Endothelial cell of umbilical vein (primary cell): ENCODE measurements around the gene KIAA1614. TPM values are rescaled to one million over a fixed set of nuclear protein-coding genes. Genes with fewer than 3 reads are reported as not detected.

Experiments used
- BruUV-seq: library from RNA; stranded (reverse); fragments of 400-500 nt; replicated peaks from 2 replicates; lab custom pipeline; 2021; lab: Mats Ljungman, UMichigan
- CTCF ChIA-PET: fragments of 300-600, 350-600 bp; sonication (Branson Sonifier 250); formaldehyde crosslinking; loops from one replicate; lab custom pipeline; 2021; ENCODE audit warnings: antibody characterized with exemption, inconsistent platforms; lab: Charles Lee
- POLR2A ChIA-PET: fragments of 300-600, 350-600 bp; sonication (Branson Sonifier 250); formaldehyde crosslinking; loops from one replicate; lab custom pipeline; 2021; ENCODE audit warnings: antibody characterized with exemption, inconsistent platforms; lab: Charles Lee
- DNase-seq: peaks from one replicate; pipeline ENCODE4 v3.0.0-alpha.2; 2011; ENCODE audit warnings: low read depth, low spot score
- FAIRE-seq: peaks from 2 replicates; lab custom pipeline; 2011; peaks lifted over from hg19 to GRCh38; lab: Jason Lieb, UNC
- H2AFZ ChIP-seq: 2 replicates; pipeline ENCODE4 v1.6.0; 2012; ENCODE audit warnings: low read depth, low read length, control low read depth, inconsistent platforms
- H3K27ac ChIP-seq: 2 replicates; pipeline ENCODE4 v1.5.1; 2011; ENCODE audit warnings: low read depth, mild to moderate bottlenecking, control low read depth, low read length, moderate library complexity; ENCODE audit not compliant: insufficient read depth
- H3K27me3 ChIP-seq, 2 experiments: 2 replicates each; pipeline versions ENCODE4 v1.6.0 to v1.6.1; 2011; ENCODE audit warnings: low read length in 2 of 2, mixed read lengths in 1 of 2; ENCODE audit not compliant: control insufficient read depth in 2 of 2, insufficient read depth in 2 of 2
- H3K36me3 ChIP-seq, 2 experiments: 2 replicates in 1 of 2; 3 replicates in 1 of 2; pipeline ENCODE4 v1.5.1; 2011; ENCODE audit warnings: low read length in 2 of 2, mild to moderate bottlenecking in 1 of 2, moderate library complexity in 1 of 2; ENCODE audit not compliant: control insufficient read depth in 2 of 2, insufficient read depth in 2 of 2; ENCODE audit errors: extremely low read depth in 1 of 2
- H3K4me1 ChIP-seq: 3 replicates; pipeline ENCODE4 v1.5.1; 2011; ENCODE audit warnings: mild to moderate bottlenecking, low read length; ENCODE audit not compliant: control insufficient read depth, insufficient read depth; ENCODE audit errors: extremely low read depth
- H3K4me2 ChIP-seq: 2 replicates; pipeline ENCODE4 v1.6.1; 2011; ENCODE audit warnings: low read length, control low read depth, mixed read lengths; ENCODE audit not compliant: insufficient read depth
- H3K4me3 ChIP-seq, 3 experiments: fragments of 200-600 bp in 1 of 3; sonication (generic), shearing (Covaris generic) in 1 of 3; replicated peaks in 1 of 3; 2 replicates each; pipeline ENCODE4 v1.5.1; 2011 to 2016; ENCODE audit warnings: control low read depth in 3 of 3, low read length in 3 of 3, mild to moderate bottlenecking in 2 of 3, inconsistent platforms in 1 of 3, low read depth in 1 of 3, moderate library complexity in 1 of 3; ENCODE audit not compliant: insufficient read depth in 1 of 3
- H3K79me2 ChIP-seq: 2 replicates; pipeline ENCODE4 v1.6.0; 2012; ENCODE audit warnings: low read length, inconsistent platforms; ENCODE audit not compliant: control insufficient read depth, insufficient read depth
- H3K9ac ChIP-seq: replicated peaks from 2 replicates; pipeline ENCODE3; 2011; ENCODE audit warnings: low read length, control low read depth; ENCODE audit not compliant: insufficient read depth; ENCODE audit errors: extremely low read depth
- H3K9me1 ChIP-seq: replicated peaks from 3 replicates; pipeline ENCODE4 v1.6.0; 2011; ENCODE audit warnings: mild to moderate bottlenecking, low read length; ENCODE audit not compliant: control insufficient read depth, insufficient read depth; ENCODE audit errors: extremely low read depth
- H3K9me3 ChIP-seq: replicated peaks from 2 replicates; pipeline ENCODE4 v1.5.1; 2012; ENCODE audit warnings: low read length, inconsistent platforms; ENCODE audit not compliant: control insufficient read depth, insufficient read depth
- H4K20me1 ChIP-seq: replicated peaks from 2 replicates; pipeline ENCODE3; 2011; ENCODE audit warnings: mild to moderate bottlenecking, low read length; ENCODE audit not compliant: control insufficient read depth, insufficient read depth; ENCODE audit errors: extremely low read depth
- EZH2 ChIP-seq: IDR thresholded peaks from 2 replicates; pipeline ENCODE4 v1.6.1; 2012; ENCODE audit warnings: borderline replicate concordance, low read depth, mild to moderate bottlenecking, moderate library complexity, low read length, inconsistent platforms; ENCODE audit not compliant: severe bottlenecking
- FOS ChIP-seq: IDR thresholded peaks from 2 replicates; pipeline ENCODE4 v1.6.1; 2011; ENCODE audit warnings: mild to moderate bottlenecking, low read length, moderate library complexity, borderline replicate concordance; ENCODE audit not compliant: insufficient read depth
- GATA2 ChIP-seq: IDR thresholded peaks from 2 replicates; pipeline ENCODE4 v1.7.0; 2011; ENCODE audit warnings: low read depth, mild to moderate bottlenecking, moderate library complexity, mixed read lengths, low read length; ENCODE audit not compliant: insufficient read length, insufficient read depth
- JUN ChIP-seq: IDR thresholded peaks from 2 replicates; pipeline ENCODE4 v1.6.1; 2011; ENCODE audit warnings: borderline replicate concordance, low read depth; ENCODE audit not compliant: insufficient read length, insufficient read depth
- MYC ChIP-seq: IDR thresholded peaks from one replicate; pipeline ENCODE4 v1.6.1; 2011; ENCODE audit warnings: mild to moderate bottlenecking, low read depth, low read length
- POLR2A ChIP-seq: IDR thresholded peaks from 2 replicates; pipeline ENCODE4 v1.6.1; 2012; ENCODE audit warnings: low read depth, mild to moderate bottlenecking, control low read depth, low read length
- POLR2AphosphoS5 ChIP-seq: IDR thresholded peaks from 2 replicates; pipeline ENCODE4 v1.6.1; 2012; ENCODE audit warnings: low read depth, mild to moderate bottlenecking, control low read depth, low read length, moderate library complexity; ENCODE audit not compliant: insufficient read depth
- dilution Hi-C: fragments of 300-500 bp; cut with MboI; formaldehyde crosslinking; loops from one replicate; pipeline ENCODE4 v1.15.0; 2019; ENCODE audit warnings: low sequenced_read_pairs; ENCODE audit not compliant: extremely low pct_ligation_motif_present
- intact Hi-C: fragments of 100-400 bp; cut with micrococcal nuclease; formaldehyde crosslinking; loops from one replicate; pipeline ENCODE4 v1.10.0; 2022
- polyA plus RNA-seq, 4 experiments: library from polyadenylated mRNA; depleted of rRNA in 3 of 4; stranded (reverse) in 3 of 4; unstranded in 1 of 4; fragments of >200 nt; gene quantifications; 2 replicates each; pipeline versions ENCODE4 v1.2.1 to v1.2.3, GENCODE V29; 2011 to 2012; ENCODE audit warnings: missing spikeins in 1 of 4
- total RNA-seq: library from RNA; stranded (reverse); gene quantifications from 2 replicates; pipeline ENCODE4 v1.2.3, GENCODE V29; 2021
- TF ChIP-seq, protein P1 (sequence below): IDR thresholded peaks from 2 replicates; pipeline ENCODE4 v1.6.1; 2011; ENCODE audit not compliant: insufficient read depth, insufficient read length
- TF ChIP-seq, protein P2 (sequence below), 2 donors: IDR thresholded peaks; 1 replicate in 1 of 2; 2 replicates in 1 of 2; pipeline ENCODE4 v1.5.1; 2011; ENCODE audit warnings: low read length in 2 of 2, mild to moderate bottlenecking in 2 of 2, moderate library complexity in 2 of 2, control low read depth in 1 of 2, inconsistent platforms in 1 of 2, low read depth in 1 of 2; ENCODE audit not compliant: insufficient read depth in 1 of 2; ENCODE audit errors: extremely low read depth in 1 of 2

The KIAA1614 gene
- total and polyA plus RNA-seq, 2 donors (not counting 3 experiments of a cell fraction or from before 2014, with no cell fraction given), result 1.0 to 2.0 TPM

DNA sequence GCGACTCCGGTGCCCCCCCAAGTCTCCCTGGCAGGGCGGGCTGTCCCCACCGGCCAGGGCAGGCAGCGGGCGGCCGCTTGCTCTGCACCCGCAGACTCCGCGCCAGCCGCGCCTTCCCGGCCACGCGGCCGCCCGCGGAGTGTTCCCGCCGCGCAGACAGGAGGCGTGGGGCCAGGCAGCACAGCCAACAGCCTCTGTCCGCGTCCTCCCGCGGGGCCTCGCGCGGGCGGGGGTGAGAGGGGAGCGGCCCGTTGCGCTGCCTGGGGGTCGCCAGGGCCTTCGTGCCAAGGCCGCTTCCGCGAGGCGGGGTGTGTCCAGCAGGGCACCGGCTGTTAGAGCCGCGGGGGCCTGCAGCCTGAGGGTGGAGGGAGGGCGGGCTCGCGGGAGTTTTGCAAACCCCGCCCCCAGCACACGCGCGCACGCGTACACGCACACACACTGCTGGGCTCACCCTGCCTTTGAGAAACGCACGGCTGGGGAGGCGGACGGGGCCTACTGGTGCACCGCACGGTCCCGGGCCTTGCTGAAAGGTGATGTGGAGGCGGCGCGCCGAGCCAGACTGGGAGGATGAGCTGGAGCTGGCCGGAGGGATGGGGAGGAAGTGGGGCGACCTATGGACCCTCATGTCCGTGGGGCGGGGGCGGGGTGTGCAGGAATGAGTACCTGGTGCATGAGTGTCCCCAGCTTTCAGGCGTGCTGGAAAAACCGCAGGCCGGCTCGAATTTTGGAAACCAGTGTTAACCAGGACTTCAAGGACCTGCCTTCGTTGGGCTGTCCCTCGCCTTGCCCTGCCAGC is 41.5 kb downstream of the KIAA1614 start:
- Histone ChIP-seq H4K20me1 (no peaks in the 10 kb centered on the region), H3K4me2 (peak overlapping the region; percentile 78), H3K4me1 (peaks cover 6% of the 10 kb centered on the region), H3K9me1 (no peaks in the 10 kb centered on the region), H3K27ac (no peak overlapping the region), H3K79me2 (no peaks in the 10 kb centered on the region), H3K36me3 (peaks cover 0 to 6% of the 10 kb centered on the region in 2 experiments), H3K9me3 (no peaks in the 10 kb centered on the region), H2AFZ (peak overlapping the region; percentile 33), H3K9ac (peak overlapping the region; percentile 47), H3K4me3 (peak overlapping the region; percentile 30 to 51 (median 40)), H3K27me3 (no peaks in the 10 kb centered on the region)
- intact Hi-C loops (loop anchor here (2.0 to 5.0 kb wide), 2 partner anchors 69 to 188 kb away; partner anchors contain the start of gene STX6), dilution Hi-C loops (no loop called here)
- ChIA-PET POLR2A (no interaction called here), CTCF (interaction anchor here (1.8 to 2.4 kb wide), 2 partner anchors 8 to 10 kb away, joined by 5 to 8 read pairs; no protein-coding TSS in a partner anchor)
- TF ChIP-seq POLR2AphosphoS5, result peak; percentile 51
- no peak for TF ChIP-seq GATA2
- TF ChIP-seq, protein P1, sequence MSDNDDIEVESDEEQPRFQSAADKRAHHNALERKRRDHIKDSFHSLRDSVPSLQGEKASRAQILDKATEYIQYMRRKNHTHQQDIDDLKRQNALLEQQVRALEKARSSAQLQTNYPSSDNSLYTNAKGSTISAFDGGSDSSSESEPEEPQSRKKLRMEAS, result no peak
- peak; percentile 2 for TF ChIP-seq MYC
- no peak for TF ChIP-seq EZH2
- no peak for TF ChIP-seq JUN
- TF ChIP-seq POLR2A, result no peak
- no peak for TF ChIP-seq FOS
- TF ChIP-seq, protein P2, sequence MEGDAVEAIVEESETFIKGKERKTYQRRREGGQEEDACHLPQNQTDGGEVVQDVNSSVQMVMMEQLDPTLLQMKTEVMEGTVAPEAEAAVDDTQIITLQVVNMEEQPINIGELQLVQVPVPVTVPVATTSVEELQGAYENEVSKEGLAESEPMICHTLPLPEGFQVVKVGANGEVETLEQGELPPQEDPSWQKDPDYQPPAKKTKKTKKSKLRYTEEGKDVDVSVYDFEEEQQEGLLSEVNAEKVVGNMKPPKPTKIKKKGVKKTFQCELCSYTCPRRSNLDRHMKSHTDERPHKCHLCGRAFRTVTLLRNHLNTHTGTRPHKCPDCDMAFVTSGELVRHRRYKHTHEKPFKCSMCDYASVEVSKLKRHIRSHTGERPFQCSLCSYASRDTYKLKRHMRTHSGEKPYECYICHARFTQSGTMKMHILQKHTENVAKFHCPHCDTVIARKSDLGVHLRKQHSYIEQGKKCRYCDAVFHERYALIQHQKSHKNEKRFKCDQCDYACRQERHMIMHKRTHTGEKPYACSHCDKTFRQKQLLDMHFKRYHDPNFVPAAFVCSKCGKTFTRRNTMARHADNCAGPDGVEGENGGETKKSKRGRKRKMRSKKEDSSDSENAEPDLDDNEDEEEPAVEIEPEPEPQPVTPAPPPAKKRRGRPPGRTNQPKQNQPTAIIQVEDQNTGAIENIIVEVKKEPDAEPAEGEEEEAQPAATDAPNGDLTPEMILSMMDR (IDR thresholded peaks at IDR 0.05; ENCODE audit: extremely low read depth in 1 of 2, insufficient read depth in 1 of 2, low read depth in 1 of 2, low read length in 2 of 2), result no peak
- peak; percentile 69 for DNase-seq
- no TSS peak for BruUV-seq
- peak; percentile 62 for FAIRE-seq
